ENCODE results near the gene TMOD2. TPM values are rescaled to one million over a fixed set of nuclear protein-coding genes. Genes with fewer than 3 reads are reported as not detected.
A peak's percentile ranks its signal among the peaks of the same experiment; 100 is the strongest.

TMOD2 gene
- total and polyA plus RNA-seq, 2 donors from 2014 or later: 2.5 to 9.3 TPM

- TF ChIP-seq, protein P1, sequence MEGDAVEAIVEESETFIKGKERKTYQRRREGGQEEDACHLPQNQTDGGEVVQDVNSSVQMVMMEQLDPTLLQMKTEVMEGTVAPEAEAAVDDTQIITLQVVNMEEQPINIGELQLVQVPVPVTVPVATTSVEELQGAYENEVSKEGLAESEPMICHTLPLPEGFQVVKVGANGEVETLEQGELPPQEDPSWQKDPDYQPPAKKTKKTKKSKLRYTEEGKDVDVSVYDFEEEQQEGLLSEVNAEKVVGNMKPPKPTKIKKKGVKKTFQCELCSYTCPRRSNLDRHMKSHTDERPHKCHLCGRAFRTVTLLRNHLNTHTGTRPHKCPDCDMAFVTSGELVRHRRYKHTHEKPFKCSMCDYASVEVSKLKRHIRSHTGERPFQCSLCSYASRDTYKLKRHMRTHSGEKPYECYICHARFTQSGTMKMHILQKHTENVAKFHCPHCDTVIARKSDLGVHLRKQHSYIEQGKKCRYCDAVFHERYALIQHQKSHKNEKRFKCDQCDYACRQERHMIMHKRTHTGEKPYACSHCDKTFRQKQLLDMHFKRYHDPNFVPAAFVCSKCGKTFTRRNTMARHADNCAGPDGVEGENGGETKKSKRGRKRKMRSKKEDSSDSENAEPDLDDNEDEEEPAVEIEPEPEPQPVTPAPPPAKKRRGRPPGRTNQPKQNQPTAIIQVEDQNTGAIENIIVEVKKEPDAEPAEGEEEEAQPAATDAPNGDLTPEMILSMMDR (IDR thresholded peaks at IDR 0.05; ENCODE audit: borderline replicate concordance, extremely low read depth, insufficient read depth): no peak
- no peaks in the 10 kb centered on the region for H3K36me3 ChIP-seq (ENCODE audit: control insufficient read depth in 2 of 3, insufficient read depth in 3 of 3, low read length in 3 of 3)
- H3K9ac ChIP-seq (ENCODE audit: low read length in 3 of 3): peak within 1 kb of the TSS; percentile 9 to 91 (median 77)
- peak within 1 kb of the TSS; percentile 91 to 95 for H3K27ac ChIP-seq (ENCODE audit: low read depth in 2 of 2, low read length in 2 of 2)
- H3K4me3 ChIP-seq (ENCODE audit: low read length in 3 of 3): peak within 1 kb of the TSS; percentile 76 to 91 (median 89)
- no peaks in the 10 kb centered on the region for H3K27me3 ChIP-seq (ENCODE audit: control insufficient read depth, insufficient read depth, low read length)
- FAIRE-seq (no peak), DNase-seq (peak; percentile 96 to 97 (median 96))
- intact Hi-C loops (cut with DNase I): no loop called here
- no peaks in the 10 kb centered on the region for H3K9me3 ChIP-seq (ENCODE audit: control insufficient read depth in 2 of 3, insufficient read depth in 1 of 3, low read length in 3 of 3)
- peaks cover 0 to 23% (median 5%) of the 10 kb centered on the region in 3 donors for H3K4me1 ChIP-seq (ENCODE audit: control insufficient read depth in 2 of 3, insufficient read depth in 2 of 3, low read depth in 1 of 3, low read length in 3 of 3)
Observed at GRCh38 chr15:51829376-51830275, 78.2 kb downstream of the TMOD2 start, which contains the start of gene TMOD3. TMOD3 (plus strand) TSS chr15:51829653; CDS start chr15:51862885, 33,232 bp downstream.

- H3K27me3 ChIP-seq (ENCODE audit: control insufficient read depth, insufficient read depth, low read length): no peaks in the 10 kb centered on the region
- H3K36me3 ChIP-seq (ENCODE audit: control insufficient read depth in 2 of 3, insufficient read depth in 3 of 3, low read length in 3 of 3): no peaks in the 10 kb centered on the region
- intact Hi-C loops (cut with DNase I): no loop called here
- peaks cover 0 to 23% (median 5%) of the 10 kb centered on the region in 3 donors for H3K4me1 ChIP-seq (ENCODE audit: control insufficient read depth in 2 of 3, insufficient read depth in 2 of 3, low read depth in 1 of 3, low read length in 3 of 3)
- DNase-seq (peak in 2 of 5 donors; percentile 84 to 94), FAIRE-seq (no peak)
- H3K27ac ChIP-seq (ENCODE audit: low read depth in 2 of 2, low read length in 2 of 2): peak overlapping the region; percentile 91 to 95
- no peaks in the 10 kb centered on the region for H3K9me3 ChIP-seq (ENCODE audit: control insufficient read depth in 2 of 3, insufficient read depth in 1 of 3, low read length in 3 of 3)
- TF ChIP-seq, protein P1 (IDR thresholded peaks at IDR 0.05; ENCODE audit: borderline replicate concordance, extremely low read depth, insufficient read depth): no peak
- H3K4me3 ChIP-seq (ENCODE audit: low read length in 3 of 3): peak overlapping the region; percentile 76 to 91 (median 89)
- peak overlapping the region; percentile 31 to 91 (median 77) for H3K9ac ChIP-seq (ENCODE audit: low read length in 3 of 3)
Observed at GRCh38 chr15:51830276-51830806, 78.9 kb downstream of the TMOD2 start.

GRCh38 chr15:51833772-51834171 is 82.4 kb downstream of the TMOD2 start:
- no peak for DNase-seq
- H3K4me1 ChIP-seq (ENCODE audit: control insufficient read depth in 2 of 3, insufficient read depth in 2 of 3, low read depth in 1 of 3, low read length in 3 of 3): peaks cover 0 to 37% (median 16%) of the 10 kb centered on the region in 3 donors

More at GRCh38 chr15:51833772-51834171, 82.4 kb downstream of the TMOD2 start:
- no peak for FAIRE-seq
- Histone ChIP-seq H3K36me3 (ENCODE audit: control insufficient read depth in 2 of 3, insufficient read depth in 3 of 3, low read length in 3 of 3) (no peaks in the 10 kb centered on the region), H3K9ac (ENCODE audit: low read length in 3 of 3) (no peak overlapping the region), H3K4me3 (ENCODE audit: low read length in 3 of 3) (no peak overlapping the region), H3K9me3 (ENCODE audit: control insufficient read depth in 2 of 3, insufficient read depth in 1 of 3, low read length in 3 of 3) (no peaks in the 10 kb centered on the region), H3K27ac (ENCODE audit: low read depth in 2 of 2, low read length in 2 of 2) (no peak overlapping the region), H3K27me3 (ENCODE audit: control insufficient read depth, insufficient read depth, low read length) (no peaks in the 10 kb centered on the region)
- TF ChIP-seq, protein P1 (IDR thresholded peaks at IDR 0.05; ENCODE audit: borderline replicate concordance, extremely low read depth, insufficient read depth): no peak
- intact Hi-C loops (cut with DNase I): no loop called here

All from kidney (tissue), 14 donors.